Measurements from ENCODE around the gene SFXN5.

Gene SFXN5

DNA sequence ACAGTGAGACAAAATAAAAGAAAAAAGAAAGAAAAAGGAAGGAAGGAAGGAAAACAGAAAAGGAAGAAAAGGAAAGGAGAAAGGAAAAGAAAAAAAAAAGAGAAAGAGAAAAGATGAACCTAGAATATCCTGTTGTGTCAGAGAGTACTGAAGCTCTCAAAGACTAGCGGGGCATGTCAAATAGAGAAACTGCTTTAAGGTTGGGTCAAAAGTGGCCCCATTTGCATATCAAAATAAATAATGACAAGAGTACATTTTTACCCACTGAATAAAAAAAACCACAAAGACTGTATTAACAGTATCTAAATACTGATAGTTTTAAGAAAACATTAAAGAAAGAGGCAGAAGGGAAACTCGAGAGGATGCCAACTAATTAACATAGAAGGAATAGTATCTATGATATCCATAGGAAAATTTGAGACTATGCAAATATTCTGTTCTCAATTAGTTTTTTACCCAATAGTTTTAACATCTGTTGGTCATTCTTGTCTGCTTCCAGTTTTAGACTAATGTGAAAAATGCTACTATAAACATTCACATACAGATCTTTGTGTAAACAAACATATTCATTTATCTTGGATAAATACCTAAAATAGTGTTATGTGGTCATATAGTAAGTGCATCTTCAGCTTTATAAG lies 53.2 kb downstream of the SFXN5 start:
- H3K4me3 ChIP-seq (replicated peaks; ENCODE audit: low read depth, low read length): no peak overlapping the region
- TF ChIP-seq, protein P1, sequence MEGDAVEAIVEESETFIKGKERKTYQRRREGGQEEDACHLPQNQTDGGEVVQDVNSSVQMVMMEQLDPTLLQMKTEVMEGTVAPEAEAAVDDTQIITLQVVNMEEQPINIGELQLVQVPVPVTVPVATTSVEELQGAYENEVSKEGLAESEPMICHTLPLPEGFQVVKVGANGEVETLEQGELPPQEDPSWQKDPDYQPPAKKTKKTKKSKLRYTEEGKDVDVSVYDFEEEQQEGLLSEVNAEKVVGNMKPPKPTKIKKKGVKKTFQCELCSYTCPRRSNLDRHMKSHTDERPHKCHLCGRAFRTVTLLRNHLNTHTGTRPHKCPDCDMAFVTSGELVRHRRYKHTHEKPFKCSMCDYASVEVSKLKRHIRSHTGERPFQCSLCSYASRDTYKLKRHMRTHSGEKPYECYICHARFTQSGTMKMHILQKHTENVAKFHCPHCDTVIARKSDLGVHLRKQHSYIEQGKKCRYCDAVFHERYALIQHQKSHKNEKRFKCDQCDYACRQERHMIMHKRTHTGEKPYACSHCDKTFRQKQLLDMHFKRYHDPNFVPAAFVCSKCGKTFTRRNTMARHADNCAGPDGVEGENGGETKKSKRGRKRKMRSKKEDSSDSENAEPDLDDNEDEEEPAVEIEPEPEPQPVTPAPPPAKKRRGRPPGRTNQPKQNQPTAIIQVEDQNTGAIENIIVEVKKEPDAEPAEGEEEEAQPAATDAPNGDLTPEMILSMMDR (IDR thresholded peaks at IDR 0.05; ENCODE audit: insufficient read depth, low read length, poor library complexity, severe bottlenecking): no peak
- DNase-seq (ENCODE audit: extremely low read depth, insufficient read length): no peak
- no peaks in the 10 kb centered on the region; the same call in 1 of the 2 replicates for H3K36me3 ChIP-seq (ENCODE audit: control insufficient read depth, insufficient read depth, low read length)
- no peaks in the 10 kb centered on the region for H3K27me3 ChIP-seq (replicated peaks; ENCODE audit: control insufficient read depth, insufficient read depth, low read length)

DNA sequence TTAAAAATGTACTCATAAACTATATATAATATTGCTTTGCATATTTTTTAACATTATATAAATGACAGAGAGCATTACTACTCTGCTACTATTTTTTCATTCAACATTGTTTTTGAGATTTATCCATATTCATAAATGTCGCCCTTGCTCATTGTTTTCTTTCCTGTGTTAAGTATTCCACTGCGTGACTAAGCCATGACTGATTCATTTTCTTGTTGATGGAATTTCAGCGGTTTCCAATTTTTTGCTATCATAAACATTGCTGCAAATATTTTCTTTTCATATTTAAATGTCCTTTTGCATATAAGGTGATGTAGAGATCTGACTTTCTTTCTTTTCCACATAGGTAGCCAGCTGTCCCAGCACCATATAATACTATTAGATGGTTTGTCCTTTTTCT lies 57.6 kb downstream of the SFXN5 start:
- no peak for DNase-seq (ENCODE audit: extremely low read depth, insufficient read length)
- H3K27me3 ChIP-seq (replicated peaks; ENCODE audit: control insufficient read depth, insufficient read depth, low read length): no peaks in the 10 kb centered on the region
- no peaks in the 10 kb centered on the region for H3K36me3 ChIP-seq (ENCODE audit: control insufficient read depth, insufficient read depth, low read length)
- TF ChIP-seq, protein P1 (IDR thresholded peaks at IDR 0.05; ENCODE audit: insufficient read depth, low read length, poor library complexity, severe bottlenecking): no peak
- H3K4me3 ChIP-seq (replicated peaks; ENCODE audit: low read depth, low read length): no peak overlapping the region

DNA sequence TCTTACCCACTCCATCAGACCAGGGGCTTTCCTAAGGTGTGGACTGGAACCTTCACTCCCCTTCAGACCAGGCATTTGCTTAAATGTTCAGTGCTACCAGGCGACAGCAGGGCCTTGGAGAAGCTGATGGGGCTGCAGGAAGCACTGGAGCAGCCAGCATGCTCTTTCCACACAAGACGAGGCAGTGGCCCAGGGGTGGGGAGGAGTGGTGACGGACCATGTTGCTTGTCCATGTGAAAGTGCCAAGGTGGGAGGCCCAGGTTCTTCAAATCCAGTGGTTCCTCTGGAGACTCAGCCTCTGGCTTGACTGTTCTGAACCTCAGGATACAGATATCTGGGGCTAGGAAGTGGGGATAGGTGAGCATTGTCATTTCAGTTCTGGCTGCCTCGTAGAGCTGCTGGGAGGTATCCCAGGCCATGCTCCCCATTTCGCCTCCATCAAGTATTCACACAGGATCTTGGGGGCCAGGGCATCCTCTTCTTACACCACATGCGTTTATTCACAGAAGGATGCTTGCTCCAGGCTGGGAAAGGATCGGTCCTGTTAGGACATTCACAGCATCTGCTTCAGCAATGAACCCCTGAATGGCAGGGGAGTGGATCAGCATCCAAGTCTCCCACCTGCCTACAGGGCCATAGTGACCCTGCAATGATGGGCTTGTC lies 62.2 kb downstream of the SFXN5 start:
- Histone ChIP-seq H3K27me3 (replicated peaks; ENCODE audit: control insufficient read depth, insufficient read depth, low read length) (no peaks in the 10 kb centered on the region), H3K4me3 (replicated peaks; ENCODE audit: low read depth, low read length) (no peak overlapping the region), H3K36me3 (ENCODE audit: control insufficient read depth, insufficient read depth, low read length) (no peaks in the 10 kb centered on the region)
- no peak for DNase-seq (ENCODE audit: extremely low read depth, insufficient read length)
- TF ChIP-seq, protein P1 (IDR thresholded peaks at IDR 0.05; ENCODE audit: insufficient read depth, low read length, poor library complexity, severe bottlenecking): no peak

DNA sequence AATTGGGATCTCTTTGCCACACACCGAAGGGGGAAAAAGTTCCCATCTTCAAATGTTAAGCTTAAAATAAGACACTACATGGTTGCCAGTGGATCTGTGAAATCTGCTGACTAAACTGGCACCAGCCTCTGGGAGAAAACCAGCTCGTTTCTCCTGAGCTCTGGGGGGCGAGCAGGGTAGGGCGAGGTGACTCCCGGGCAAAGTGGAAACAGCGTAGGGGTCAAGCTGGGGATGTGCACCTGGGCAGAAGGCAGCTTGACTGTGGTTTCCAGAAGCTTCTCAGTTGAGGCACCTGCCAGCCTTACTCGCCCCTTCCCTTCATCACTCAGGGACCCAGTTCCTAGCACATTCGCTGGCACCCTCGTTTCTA lies 62.8 kb downstream of the SFXN5 start:
- no peak for DNase-seq (ENCODE audit: extremely low read depth, insufficient read length)
- H3K4me3 ChIP-seq (replicated peaks; ENCODE audit: low read depth, low read length): no peak overlapping the region
- TF ChIP-seq, protein P1 (IDR thresholded peaks at IDR 0.05; ENCODE audit: insufficient read depth, low read length, poor library complexity, severe bottlenecking): no peak
- H3K27me3 ChIP-seq (replicated peaks; ENCODE audit: control insufficient read depth, insufficient read depth, low read length): no peaks in the 10 kb centered on the region
- H3K36me3 ChIP-seq (ENCODE audit: control insufficient read depth, insufficient read depth, low read length): no peaks in the 10 kb centered on the region

DNA sequence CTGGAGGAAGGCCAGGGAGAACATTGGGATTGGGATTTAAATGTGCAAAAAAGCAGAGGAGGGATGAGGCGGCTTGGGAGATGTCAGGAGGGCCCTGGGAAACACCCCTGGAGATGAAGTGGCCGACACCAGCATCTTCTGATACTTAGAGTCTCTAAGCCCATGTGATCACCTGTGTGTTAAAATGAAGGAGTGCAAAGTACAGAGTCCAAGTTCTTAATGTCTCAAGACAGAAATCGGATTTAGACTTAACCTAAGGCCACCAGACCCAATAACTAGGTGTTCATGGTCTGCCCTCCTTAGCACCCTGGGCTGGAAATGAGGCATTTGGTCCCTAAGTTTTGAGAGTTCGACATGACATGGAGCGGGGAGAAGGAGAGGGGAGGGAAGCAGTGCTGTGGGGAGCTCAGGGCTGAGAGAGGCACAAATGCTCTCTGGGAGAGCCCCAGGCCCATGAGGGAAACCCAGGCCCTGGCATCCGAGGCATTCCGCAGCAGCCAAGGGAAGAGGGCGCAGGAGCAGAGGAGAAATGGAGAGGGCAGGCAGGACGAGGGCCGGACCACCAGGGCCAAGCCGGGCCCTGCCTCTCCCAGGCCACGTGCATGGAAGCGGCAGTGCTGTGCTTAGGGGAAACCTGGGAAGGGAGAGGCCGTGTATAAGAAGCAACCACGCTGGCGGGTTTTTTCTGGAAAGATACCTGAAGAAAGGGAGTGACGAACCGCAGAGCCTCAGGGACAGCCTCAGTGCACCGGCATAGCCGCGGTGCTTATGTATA lies 63.3 kb downstream of the SFXN5 start:
- no peak overlapping the region for H3K4me3 ChIP-seq (replicated peaks; ENCODE audit: low read depth, low read length)
- H3K36me3 ChIP-seq (ENCODE audit: control insufficient read depth, insufficient read depth, low read length): no peaks in the 10 kb centered on the region
- no peak for DNase-seq (ENCODE audit: extremely low read depth, insufficient read length)
- TF ChIP-seq, protein P1 (IDR thresholded peaks at IDR 0.05; ENCODE audit: insufficient read depth, low read length, poor library complexity, severe bottlenecking): no peak
- no peaks in the 10 kb centered on the region for H3K27me3 ChIP-seq (replicated peaks; ENCODE audit: control insufficient read depth, insufficient read depth, low read length)

Measured in GM06990 (cell line).